Measurements from ENCODE around the gene MMD2. TPM values are rescaled to one million over a fixed set of nuclear protein-coding genes. Genes with fewer than 3 reads are reported as not detected.
A peak's percentile ranks its signal among the peaks of the same experiment; 100 is the strongest.

Gene MMD2
- total RNA-seq, 1 donor: not detected

DNA sequence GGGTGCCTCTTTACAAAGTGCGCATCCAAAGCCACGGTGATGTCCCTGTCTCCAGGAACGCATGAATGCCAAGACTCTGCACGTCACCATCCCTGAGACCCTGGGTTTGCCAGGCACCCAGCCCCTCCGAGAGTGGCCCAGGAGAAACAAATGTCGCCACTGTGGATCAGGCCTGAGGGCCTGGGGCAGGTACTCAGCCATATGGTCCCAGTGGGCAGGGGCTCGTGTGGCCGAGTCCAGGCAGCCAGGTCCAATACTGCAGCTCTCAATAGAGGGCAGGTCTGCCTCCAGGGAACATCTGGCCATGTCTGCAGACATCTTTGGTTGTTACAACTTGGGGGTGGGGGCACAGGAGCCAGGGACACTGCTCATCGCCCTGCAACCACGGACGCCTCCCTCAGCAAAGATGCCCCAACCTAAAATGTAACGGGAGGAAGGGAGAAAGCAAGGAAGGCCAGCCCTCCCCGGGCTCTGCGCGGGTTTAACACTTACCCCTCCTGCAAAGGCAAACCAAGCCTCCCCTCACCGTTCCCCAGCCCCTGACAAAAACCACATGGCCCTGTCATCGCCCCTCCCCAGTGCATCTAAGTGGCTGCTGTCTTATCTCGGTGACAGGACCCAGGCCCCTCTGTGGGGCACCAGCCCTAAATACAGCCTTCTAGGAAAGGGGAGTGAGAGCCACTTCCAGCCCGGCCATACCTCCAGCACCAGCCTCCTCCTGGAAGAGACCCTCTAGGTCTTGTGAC, 86.9 kb downstream of the MMD2 start:
- TF ChIP-seq, protein P1, sequence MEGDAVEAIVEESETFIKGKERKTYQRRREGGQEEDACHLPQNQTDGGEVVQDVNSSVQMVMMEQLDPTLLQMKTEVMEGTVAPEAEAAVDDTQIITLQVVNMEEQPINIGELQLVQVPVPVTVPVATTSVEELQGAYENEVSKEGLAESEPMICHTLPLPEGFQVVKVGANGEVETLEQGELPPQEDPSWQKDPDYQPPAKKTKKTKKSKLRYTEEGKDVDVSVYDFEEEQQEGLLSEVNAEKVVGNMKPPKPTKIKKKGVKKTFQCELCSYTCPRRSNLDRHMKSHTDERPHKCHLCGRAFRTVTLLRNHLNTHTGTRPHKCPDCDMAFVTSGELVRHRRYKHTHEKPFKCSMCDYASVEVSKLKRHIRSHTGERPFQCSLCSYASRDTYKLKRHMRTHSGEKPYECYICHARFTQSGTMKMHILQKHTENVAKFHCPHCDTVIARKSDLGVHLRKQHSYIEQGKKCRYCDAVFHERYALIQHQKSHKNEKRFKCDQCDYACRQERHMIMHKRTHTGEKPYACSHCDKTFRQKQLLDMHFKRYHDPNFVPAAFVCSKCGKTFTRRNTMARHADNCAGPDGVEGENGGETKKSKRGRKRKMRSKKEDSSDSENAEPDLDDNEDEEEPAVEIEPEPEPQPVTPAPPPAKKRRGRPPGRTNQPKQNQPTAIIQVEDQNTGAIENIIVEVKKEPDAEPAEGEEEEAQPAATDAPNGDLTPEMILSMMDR (IDR thresholded peaks at IDR 0.05; ENCODE audit: insufficient read depth, low read depth, low read length): no peak
- peak; percentile 42 for DNase-seq (ENCODE audit: low read depth)
- H3K4me3 ChIP-seq (ENCODE audit: low read depth, low read length): no peak overlapping the region

DNA sequence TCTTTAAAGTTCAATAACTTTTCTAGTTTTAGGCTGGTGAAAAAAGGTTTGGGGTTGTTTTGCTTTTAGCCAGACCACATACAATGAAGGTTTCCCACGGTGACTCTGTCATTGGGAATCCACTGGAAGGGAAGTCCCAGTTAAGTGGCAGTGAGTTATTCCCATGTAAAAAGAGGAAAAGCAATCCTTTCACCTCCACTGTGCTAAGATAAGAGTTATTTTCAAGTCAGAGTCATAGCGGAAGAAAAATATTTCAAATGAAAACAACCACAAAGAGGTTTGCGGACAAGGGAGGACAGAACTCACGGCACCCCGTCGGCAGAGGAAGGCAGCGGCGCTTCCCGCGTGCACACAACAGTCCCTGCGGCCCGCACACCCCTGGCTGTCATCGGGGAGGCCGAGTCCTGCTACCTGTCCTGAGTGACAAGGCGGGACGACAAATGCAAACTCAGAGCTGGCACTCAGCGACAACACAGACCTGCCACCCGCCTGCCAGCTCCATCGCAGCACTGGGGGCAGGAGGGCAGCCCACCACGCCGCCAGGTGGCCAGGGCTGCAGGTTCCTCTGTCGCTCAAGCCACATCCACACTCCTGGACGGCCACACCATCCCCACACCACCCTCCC, 87.8 kb downstream of the MMD2 start:
- DNase-seq (ENCODE audit: low read depth): no peak
- TF ChIP-seq, protein P1 (IDR thresholded peaks at IDR 0.05; ENCODE audit: insufficient read depth, low read depth, low read length): no peak
- H3K4me3 ChIP-seq (ENCODE audit: low read depth, low read length): no peak overlapping the region

DNA sequence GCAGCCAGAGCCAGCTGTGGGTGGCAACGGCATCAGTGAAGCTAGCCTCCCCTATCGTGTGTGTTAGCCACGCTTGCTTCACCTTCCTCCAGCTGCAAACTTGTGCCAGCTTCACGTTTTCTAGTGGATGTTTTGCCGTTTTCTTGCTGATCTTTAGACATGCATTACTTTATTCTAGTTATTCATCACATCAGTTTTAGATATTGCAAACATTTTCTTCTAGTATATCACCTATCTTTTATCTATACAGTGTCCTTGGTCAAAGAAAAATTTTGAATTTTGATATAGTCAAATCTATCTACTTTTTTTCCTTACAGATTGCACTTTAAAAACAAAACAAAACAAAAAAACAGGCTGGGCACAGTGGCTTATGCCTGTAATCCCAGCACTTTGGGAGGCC, 90.5 kb downstream of the MMD2 start:
- TF ChIP-seq, protein P1 (IDR thresholded peaks at IDR 0.05; ENCODE audit: insufficient read depth, low read depth, low read length): no peak
- no peak overlapping the region for H3K4me3 ChIP-seq (ENCODE audit: low read depth, low read length)
- no peak for DNase-seq (ENCODE audit: low read depth)

DNA sequence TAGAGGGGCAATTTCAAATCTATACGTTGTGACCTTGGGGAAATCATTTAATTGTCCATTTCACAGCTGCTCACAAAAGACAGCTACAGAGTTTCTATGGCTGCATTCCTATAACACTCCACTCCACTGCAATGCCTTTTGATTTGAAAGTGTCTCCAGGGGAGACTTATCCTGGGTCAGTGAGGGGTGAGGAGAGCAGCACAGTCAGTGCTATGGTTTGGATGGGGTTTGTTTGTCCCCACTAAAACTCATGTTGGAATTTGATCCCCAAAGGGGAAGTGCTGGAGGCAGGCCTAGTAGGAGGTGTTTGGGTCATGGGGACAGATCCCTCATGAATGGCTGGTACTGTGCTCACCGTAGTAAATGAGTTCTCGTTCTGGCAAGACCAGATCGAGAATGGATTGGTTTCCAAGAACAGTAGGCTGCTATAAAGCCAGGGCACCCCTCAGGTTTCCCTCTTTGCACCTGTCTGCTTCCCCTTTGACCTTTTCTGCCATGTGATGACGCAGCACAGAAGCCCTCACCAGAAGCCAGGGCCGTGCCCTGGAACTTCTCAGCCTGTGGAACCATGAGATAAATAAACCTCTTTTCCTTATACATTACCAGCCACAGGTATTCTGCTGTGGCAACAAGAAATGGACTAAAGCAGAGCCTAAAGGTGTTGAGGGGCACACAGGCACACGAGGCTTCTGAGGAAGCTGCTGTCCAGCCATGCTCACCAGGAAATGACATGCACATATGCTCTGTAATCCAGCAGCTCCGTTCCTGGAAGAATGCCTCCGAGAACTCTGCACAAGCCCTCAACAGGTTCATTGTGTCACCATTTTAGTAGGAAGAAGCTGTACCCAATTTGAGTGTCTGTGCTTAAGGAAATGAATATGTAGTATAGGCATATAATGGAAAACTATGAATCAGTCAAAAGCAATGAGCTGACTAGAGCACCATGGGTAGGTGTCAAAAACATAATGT, 92.2 kb downstream of the MMD2 start:
- no peak for DNase-seq (ENCODE audit: low read depth)

DNA sequence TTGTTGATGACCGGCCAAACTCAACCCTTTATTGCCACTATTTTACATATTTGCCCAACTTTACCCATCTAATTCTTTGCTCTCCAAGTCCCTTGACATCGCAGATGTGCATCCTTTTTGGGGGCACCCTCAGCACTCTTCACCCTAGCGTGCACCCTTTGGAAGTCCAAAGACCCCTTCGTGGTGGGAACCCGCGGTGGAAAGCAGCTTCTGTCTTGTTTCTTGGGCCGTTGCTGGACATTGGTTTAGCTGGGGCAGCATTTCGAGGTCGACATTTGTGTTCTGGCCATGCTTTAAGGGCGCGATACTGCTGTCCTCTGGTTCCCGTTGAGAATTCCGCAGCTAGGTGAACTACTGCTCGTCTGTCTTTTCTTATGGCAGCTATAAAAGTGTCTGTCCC, 96.8 kb downstream of the MMD2 start:
- TF ChIP-seq, protein P1 (IDR thresholded peaks at IDR 0.05; ENCODE audit: insufficient read depth, low read depth, low read length): no peak
- DNase-seq (ENCODE audit: low read depth): no peak
- H3K4me3 ChIP-seq (ENCODE audit: low read depth, low read length): peak overlapping the region; percentile 53

More for the DNA sequence above, 92.2 kb downstream of the MMD2 start:
- TF ChIP-seq, protein P1 (IDR thresholded peaks at IDR 0.05; ENCODE audit: insufficient read depth, low read depth, low read length): no peak
- H3K4me3 ChIP-seq (ENCODE audit: low read depth, low read length): no peak overlapping the region

DNA sequence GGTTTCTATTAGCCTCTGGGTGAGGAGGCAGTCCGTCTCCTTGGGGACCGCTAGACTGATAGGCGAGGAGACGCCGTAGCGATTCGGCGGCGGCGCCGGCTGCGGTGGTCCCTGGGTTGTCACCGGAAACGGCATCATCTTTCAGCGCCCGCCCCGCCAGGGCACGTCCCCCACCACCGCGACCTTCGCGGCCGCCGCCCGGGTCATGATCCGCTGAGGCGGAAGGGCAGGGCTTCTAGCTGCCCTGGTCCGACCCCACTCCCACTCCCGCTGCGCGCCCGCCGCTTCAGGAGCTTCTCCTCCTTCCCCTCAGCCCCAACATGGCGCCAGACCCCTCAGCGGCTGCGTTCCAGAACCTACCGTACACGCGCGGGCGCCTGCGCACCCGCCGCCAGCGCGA, 97.3 kb downstream of the MMD2 start, which contains the start of gene PAPOLB:
Gene PAPOLB, minus strand, starts transcription at position 358 of the 400 bp plus-strand sequence. Its CDS starts 220 bp downstream, at position 138.
- DNase-seq (ENCODE audit: low read depth): no peak
- H3K4me3 ChIP-seq (ENCODE audit: low read depth, low read length): peak within 1 kb of the TSS; percentile 53
- TF ChIP-seq, protein P1 (IDR thresholded peaks at IDR 0.05; ENCODE audit: insufficient read depth, low read depth, low read length): no peak

Measured in fibroblast of villous mesenchyme (primary cell).